SK-N-MC (cell line): ENCODE measurements around the gene ROPN1L.

Experiments
- EZH2 ChIP-seq: fragments of 200-600 bp; sonication (generic); IDR thresholded peaks from one replicate; pipeline ENCODE4 v1.6.1; 2017; ENCODE audit warnings: antibody characterized with exemption
- FOXP2 ChIP-seq: optimal IDR thresholded peaks from 2 replicates; pipeline ENCODE3; 2011; ENCODE audit warnings: mild to moderate bottlenecking, moderate library complexity; ENCODE audit not compliant: insufficient read depth; ENCODE audit errors: extremely low read length, control extremely low read depth
- POLR2AphosphoS5 ChIP-seq: IDR thresholded peaks from 2 replicates; pipeline ENCODE4 v1.6.1; 2012; ENCODE audit warnings: mild to moderate bottlenecking, low read depth, low read length, borderline replicate concordance

DNA sequence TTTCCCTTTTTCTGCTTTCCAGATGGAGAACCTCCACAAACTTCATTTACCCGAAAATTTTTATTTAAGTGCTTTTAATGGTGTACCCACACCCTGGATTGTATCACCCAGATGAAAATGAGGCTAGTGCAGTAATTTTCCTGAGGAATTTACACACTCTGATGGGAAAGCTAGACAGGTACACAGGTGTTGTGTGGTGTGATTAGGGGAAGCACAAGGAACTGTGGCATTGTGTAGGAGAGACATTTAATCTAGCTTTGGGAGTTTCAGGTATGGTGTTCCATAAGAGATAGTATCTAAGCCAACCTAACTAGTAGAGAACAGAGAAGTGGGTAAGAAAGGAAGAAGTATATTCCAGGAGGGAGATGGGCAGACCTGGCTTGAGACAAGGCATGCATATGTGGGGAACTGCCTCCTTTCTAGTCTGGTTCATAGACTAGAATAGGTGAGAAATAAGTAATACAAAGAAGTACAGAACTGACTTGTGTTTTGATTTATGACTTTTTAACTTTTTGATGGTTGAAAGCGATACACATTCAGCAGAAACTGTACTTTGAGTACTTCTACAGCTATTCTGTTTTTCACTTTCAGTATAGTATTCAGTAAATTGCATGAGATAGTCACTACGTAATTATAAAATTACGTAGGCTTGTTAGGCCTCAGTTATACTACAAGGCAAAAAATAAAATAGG, 22.9 kb upstream of the ROPN1L start:
- TF ChIP-seq EZH2 (no peak), POLR2AphosphoS5 (no peak), FOXP2 (no peak)
